Sciatic nerve (tissue), 2 donors: ENCODE data around the gene TRIM8. TPM values are rescaled to one million over a fixed set of nuclear protein-coding genes. Genes with fewer than 3 reads are reported as not detected.
A peak's percentile ranks its signal among the peaks of the same experiment; 100 is the strongest.
"Not testable (repeated sequence)": the region's sequence is repeated elsewhere in the genome, so short reads cannot be mapped to it uniquely, and the experiment has no call there.

Experiments used
- ATAC-seq: fragments of 200-7000 bp; cut with Tn5 transposase; one replicate; pipeline ENCODE4 v1.9.1; 2020; ENCODE audit warnings: mild to moderate bottlenecking, moderate library complexity
- DNase-seq: peaks from one replicate; pipeline ENCODE4 v3.0.0-alpha.2; 2020; ENCODE audit warnings: low spot score
- intact Hi-C: fragments of 100-400 bp; cut with DNase I; formaldehyde crosslinking; loops from one replicate; pipeline ENCODE4 v1.14.2; 2022
- total RNA-seq: library from RNA; stranded (reverse); fragmentation: NEBNext Ultra II Directional; extraction: Animal tissue kit (Norgen Biotek cat#: 25700); gene quantifications from one replicate; pipeline ENCODE4 v1.2.1, GENCODE V29; 2021
- donor health status: DM: no; HTN: no; CAD: no.
- donor health status: DM: no; HTN: no; CAD: no.

The TRIM8 gene
- total RNA-seq, 1 donor from 2014 or later, result 164 TPM

DNA sequence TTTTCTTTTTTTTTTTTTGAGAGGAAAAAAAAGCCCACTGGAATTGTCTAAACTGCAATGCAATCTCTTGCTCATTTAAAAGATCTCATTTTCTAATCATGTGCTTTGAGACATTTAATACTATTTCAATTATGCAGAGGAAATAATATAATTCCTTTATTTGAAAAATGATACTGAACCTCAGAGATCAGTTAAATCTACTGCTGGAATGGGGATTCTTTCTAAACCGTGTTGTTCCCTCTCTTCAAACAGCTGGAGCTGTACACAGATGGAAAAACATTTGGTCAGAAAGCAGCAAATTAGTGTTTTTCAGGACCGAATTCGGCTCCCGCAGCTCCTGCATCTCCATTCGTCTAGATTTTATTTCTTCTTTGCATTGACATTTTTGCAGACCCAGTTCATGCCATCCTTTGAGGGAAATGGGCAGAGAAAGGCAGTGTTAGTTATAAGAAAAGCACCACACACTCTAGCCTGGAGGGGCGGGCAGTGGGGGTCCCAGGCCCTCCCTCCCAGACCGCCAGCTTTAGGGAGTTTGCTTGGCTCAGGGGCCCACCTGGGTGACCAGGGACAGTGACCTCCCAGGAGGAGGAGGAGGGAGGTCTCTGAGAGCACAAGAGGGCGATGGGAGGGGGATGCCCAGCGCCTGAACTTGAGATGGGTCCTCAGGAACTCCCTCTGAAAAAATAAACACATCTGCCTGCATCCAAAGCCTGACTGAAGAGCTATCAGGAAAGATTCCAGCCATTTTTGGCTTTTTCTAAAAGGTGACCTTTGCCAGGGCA is 32.4 kb downstream of the TRIM8 start:
- no peak for ATAC-seq
- no peak for DNase-seq
- intact Hi-C loops, result no loop called here

DNA sequence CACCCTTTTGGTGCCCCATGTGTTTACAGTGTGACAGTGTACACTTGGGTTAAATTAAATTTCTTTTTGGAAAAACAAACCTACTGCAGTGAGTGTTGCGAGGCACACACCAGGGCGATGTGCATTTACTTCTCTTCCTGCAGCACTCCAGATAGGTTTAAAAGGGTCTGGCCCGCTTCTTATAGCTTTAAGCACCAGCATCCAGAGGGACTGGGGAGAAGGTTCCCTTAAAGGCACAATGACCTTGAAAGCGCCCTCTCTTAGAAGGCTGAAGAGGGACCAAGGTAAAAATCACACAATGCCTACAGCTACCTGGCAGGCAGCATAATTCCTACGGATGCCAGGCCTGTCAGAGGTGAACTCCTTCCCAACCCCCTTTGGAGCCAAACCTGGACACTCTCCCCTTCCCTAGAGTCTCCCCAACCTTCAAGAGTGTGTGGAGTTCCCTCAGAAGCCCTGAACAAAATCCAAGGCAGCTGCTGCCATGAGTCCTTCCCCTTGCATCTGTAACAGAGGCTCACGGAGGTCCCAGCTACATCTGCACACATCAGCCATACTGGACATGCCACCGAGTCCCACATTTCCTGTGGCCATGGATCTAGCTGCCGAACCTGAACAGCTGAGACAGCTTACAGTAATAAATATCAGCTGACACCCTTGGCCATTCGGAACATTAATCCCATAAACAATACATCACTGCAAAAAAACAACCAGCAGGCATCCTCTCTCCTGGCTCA is 33.2 kb downstream of the TRIM8 start:
- ATAC-seq (no peak), DNase-seq (no peak)
- intact Hi-C loops, result no loop called here

DNA sequence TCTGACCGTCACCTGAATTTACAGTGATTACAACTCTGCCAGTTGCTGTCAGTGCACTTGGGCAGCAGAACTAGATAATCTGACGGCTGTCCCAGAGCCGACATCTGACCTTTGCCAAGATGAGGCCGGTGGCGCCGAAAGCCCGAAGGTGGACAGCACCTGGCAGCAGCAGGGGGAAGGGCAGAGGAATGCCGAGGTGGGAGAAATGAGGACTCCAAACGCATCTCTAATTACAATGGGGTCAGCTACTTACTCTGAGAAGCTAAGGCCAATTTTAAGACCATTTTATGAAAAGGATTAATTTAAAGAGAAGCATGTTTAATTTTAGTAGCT is 33.8 kb downstream of the TRIM8 start:
- intact Hi-C loops, result no loop called here
- no peak for ATAC-seq
- no peak for DNase-seq

DNA sequence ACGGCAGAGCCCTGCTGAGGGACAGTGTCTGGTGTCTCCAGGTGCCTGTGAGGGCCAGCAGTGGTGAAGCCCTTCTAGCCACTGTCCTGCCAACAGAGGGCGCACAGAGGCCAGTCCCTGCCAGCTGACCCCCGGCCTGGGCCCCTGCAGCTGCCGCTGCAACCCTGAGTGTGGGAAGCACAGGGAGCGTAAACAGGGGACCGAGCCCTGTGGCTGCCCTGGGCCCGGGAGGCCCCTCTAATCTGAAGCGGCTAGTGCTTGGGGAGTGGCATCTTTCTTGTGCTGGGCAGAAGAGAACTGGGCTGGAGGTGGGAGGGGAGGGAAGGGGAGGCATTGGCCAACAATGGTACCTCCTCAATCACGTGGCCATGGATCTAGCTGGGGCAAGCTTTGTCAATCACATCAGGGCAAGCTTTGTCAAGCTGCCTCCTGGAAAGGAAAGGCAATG is 34.6 kb downstream of the TRIM8 start:
- peak; percentile 88 for DNase-seq

DNA sequence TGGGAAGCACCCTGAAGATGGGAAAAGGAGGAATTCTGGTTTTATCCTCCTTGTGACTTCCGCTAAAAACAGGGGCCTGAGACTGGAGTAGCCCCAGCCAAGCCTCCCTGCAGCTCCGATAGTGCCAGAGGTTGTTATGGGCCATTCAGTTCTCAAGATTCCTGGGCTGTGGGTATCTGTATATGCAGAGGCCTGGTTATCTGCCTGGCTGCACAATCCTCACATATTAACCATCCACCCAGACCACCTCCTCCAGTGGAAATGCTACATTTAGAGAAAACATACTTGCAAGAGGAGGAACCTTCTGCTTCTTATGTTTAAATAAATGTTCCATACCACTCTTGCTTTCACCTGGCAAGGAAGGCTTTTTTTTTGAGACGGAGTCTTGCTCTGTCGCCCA is 35.3 kb downstream of the TRIM8 start:
- ATAC-seq (no peak), DNase-seq (no peak)
- intact Hi-C loops, result no loop called here

More for the DNA sequence above, 34.6 kb downstream of the TRIM8 start:
- intact Hi-C loops, result no loop called here
- ATAC-seq, result peak; percentile 74

DNA sequence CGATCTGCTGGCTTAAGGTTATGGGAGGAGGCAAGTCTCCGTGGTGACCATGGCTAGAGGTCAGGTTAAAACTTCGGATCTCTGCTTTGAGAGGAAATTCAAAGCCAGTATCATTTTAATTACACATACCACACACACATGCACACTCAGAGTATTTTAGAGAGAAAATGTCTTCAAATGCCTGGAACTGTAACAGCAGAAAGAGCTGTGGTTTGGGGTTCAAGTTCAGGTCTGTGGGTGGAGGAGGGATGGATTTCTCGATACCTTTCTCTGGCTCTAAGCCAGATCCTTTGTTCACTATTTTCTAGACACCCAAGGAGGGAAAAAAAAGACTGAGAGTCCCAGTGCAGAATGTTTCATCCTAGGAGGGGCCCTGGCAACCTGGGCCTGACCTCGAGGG is 37.4 kb downstream of the TRIM8 start:
- intact Hi-C loops, result no loop called here
- DNase-seq, result no peak
- ATAC-seq, result no peak

DNA sequence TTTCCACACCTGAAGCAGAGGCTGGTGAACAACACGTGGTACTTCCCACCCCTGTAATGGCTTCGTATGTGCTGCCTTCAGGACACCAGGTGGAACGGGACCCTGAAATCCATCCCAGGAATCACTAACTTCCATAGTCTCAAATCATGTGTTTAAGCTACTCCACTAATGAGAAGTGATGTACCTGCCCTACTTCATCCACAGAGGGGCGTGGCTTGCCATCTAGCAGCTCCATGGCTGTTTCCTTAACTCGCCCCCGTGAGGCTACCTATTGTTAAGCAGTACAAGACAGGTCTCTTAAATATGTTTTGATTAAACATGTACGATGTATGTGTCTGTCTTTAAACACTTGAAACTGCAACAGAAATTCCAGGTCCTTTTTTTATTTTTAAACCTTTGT is 38.1 kb downstream of the TRIM8 start:
- intact Hi-C loops, result no loop called here
- no peak for ATAC-seq
- no peak for DNase-seq

DNA sequence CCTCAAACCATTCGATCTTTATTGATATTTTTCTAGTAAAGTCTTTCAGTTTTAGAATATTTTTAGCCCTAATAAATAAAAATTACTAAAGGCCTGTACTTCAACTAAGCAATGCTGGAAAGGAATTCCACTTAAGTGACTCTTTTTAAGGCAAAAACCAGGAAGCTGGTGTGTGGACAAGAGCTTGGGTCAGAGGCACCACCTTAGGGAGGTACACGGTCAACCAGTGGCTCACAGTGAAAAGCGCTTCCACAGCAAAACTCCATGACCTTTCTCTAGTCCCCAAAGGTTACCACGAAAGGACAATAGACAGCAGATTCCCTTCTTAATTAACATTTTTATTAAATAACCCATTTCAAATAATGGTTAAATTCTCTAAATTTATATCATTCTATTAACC is 38.7 kb downstream of the TRIM8 start:
- no peak for DNase-seq
- no peak for ATAC-seq
- intact Hi-C loops, result no loop called here

DNA sequence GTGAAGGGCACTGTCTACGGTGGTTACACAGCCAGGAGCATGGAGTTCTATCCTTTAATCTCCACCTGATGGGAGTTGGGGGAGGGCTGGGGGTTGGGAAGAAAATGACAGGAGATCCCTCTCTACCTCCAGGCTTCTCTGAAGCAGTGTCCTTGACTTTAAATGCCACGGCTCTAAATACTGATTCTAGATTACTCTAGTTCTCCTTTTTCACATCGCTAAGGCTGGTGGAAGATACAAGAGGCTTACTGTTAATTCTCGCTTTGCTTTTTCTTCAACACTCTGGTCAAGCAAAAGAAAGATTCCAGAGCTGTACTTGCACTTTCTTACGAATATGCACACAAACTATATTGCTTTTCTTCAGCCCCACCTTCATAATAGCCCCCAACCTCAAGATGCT is 39.5 kb downstream of the TRIM8 start:
- intact Hi-C loops, result no loop called here
- DNase-seq (no peak), ATAC-seq (no peak)

DNA sequence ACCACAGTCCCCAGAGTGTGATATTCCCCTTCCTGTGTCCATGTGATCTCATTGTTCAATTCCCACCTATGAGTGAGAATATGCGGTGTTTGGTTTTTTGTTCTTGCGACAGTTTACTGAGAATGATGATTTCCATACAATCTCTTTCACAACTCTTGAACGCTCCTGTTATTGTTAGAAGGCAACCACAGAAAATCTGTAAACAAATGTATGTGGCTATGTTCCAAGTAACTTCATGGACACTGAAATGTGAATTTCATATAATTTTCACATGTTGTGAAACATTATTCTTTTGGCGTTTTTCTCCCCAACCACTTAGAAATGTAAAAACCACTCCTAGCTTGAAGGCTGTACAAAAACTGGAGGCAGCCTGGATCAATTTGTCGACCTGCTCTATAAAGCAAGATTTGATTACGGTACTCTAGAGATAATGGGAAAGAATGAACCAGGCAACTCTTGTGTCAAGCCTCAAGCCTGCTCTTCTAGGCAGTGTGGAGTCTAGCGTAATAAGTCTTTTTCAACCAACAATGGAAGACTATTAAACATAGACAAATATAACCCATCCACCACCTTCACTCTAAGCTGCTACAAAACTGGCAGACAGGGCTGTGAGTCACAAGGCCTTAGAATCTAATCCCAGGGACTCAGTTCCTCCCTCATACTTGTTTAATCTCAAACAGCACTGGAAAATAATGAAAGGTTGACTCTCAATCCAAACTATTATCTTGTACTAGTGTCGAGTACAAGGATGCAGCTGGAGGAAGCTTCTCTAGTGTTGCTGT is 47.2 kb downstream of the TRIM8 start:
- no peak for DNase-seq
- intact Hi-C loops, result no loop called here
- no peak for ATAC-seq

DNA sequence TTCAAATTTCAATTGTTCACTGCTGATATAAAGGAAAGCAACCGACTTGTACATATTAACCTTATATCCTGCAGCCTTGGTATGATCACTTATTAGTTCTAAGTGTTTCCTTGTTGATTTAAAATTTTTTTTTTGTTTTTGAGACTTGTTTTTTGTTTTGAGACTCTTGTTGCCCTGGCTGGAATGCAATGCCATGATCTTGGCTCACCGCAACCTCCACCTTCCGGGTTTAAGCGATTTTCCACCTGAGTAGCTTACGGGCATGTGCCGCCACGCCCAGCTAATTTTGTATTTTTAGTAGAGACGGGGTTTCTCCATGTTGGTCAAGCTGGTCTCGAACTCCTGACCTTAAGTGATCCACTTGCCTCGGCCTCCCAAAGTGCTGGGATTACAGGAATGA is 51.1 kb downstream of the TRIM8 start:
- DNase-seq, ATAC-seq, intact Hi-C loops: not testable (repeated sequence)

DNA sequence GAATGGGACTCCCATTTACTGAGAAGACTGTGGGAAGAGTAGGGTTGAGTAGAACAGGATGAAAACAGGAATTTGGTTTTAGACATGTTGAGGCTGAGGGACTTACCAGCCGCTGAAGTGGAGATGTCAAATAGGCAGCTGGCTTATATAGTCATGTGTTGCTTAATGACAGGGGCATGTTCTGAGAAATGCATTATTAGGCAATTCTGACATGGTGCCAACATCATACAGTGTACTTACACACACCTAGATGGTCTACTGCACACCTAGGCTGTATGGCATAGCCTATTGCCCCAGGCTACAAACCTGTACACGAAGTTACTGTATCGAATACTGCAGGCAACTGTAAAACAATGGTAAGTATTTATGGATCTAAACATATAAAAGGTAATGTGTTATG is 52.5 kb downstream of the TRIM8 start:
- ATAC-seq (no peak), DNase-seq (no peak)
- intact Hi-C loops, result no loop called here

DNA sequence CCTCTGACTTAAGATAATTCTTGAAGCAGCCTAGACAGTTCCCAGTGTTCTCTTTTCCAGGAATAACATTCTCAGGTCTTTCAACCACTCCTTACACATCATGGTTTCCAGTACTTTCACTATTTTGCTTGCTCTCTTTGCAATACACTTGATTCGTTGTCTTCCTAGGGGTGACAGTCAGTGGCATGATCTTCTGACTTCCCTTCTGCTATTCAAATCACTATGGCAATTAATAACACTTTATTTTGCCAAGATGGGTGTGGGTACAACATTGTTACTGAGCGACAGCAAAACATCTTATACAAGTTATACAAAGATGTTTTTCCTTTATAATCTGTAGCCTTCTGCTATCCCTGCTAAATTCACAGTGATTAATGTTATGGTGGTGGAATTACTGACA is 54.6 kb downstream of the TRIM8 start:
- intact Hi-C loops, result no loop called here
- ATAC-seq (no peak), DNase-seq (no peak)

DNA sequence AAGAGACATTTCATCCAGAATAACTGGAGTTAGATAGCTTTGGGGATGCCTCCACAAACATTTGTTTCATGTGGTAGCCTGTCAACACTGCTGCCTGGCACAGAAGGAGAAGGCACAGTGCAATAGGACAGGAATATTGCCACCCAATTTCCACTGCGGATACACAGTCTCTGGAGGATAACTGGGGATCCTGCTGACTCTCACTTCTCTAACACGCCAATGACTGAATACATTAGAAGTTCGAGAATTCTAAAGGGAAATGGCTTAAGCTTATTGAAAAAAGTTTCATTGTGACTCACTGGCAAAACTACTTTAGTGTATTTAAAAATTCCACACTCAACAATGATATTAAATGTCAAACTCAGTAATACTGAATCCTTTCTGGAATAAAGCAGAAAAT is 57.0 kb downstream of the TRIM8 start:
- ATAC-seq (no peak), DNase-seq (no peak)
- intact Hi-C loops, result no loop called here

DNA sequence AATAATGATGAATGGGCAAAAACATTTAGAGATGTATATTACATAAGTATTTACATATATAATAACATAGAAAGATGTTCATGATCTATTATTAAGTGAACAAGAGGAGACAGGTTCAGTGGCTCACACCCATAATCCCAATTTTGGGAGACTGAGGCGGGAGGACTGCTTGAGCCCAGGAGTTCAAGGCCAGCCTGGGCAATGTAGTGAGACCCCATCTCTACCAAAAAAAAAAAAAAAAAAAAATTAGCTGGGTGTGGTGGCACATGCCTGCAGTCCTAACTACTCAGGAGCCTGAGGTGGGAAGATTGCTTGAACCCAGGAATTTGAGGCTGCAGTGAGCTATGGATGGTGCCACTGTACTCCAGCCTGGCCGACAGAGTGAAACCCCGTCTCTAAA is 57.5 kb downstream of the TRIM8 start:
- intact Hi-C loops, result no loop called here
- DNase-seq, result no peak
- no peak for ATAC-seq

DNA sequence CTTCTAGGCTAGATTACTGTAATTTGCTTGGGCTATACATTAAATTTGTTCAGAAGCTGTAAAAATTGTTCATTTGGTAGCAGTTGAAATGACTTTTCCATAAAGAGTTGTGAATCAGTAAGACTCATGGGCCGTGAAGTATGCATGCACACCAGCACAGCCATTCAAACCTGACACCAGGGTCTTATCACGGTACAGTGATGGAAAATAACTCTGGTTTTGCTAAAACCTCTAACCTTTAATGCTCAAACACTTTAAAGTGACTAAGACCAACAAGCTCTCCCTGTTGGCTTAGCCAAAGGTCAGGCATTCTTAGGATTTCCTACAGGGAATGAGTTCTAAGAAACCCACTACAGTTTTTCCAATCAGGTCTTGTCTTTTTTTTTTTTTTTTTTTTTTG is 58.5 kb downstream of the TRIM8 start:
- DNase-seq (no peak), ATAC-seq (no peak)
- intact Hi-C loops, result no loop called here

DNA sequence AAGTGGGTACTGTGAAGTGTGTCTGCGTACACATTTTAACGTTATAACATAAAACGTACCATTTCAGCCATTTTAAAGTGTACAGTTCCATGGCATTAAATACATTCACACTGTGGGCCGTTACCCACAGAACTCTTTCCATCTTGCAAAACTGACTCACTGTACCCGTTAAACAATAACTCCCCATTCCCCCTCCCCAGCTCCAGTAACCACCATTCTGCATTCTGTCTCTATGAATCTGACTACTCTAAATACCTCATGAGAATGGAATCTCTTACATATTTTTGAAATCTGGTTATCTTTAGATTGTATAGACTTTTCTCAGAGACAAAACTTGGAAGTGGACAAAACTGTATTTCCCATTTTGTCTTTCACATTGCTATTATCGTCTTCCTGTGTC is 60.6 kb downstream of the TRIM8 start:
- ATAC-seq, result no peak
- DNase-seq, result no peak
- intact Hi-C loops, result no loop called here

DNA sequence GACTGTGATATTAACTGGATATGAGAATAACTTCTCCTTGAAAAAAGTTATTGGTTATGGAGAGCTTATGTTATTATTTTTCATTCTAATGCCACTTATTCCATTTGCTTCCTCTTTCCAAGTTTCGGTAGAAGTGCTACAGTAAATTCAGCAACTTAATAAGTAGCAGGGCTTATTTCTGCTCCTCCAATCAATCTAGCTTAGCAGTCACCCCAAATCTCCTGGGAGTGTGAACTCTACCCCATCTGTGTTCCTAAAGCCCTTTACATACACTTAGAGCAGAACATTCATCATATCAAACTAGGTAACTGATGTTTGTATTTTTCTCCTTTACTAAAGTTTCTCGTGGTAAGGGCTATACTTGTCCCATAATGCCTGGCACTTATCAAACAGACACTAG is 61.3 kb downstream of the TRIM8 start:
- intact Hi-C loops, result no loop called here
- ATAC-seq (no peak), DNase-seq (no peak)
